ENCODE measurements around the gene SLC25A34. TPM values are rescaled to one million over a fixed set of nuclear protein-coding genes. Genes with fewer than 3 reads are reported as not detected.

The SLC25A34 gene
- total RNA-seq, 6 experiments from 2014 or later, result 0.69 to 11.6 (median 3.2) TPM

DNA sequence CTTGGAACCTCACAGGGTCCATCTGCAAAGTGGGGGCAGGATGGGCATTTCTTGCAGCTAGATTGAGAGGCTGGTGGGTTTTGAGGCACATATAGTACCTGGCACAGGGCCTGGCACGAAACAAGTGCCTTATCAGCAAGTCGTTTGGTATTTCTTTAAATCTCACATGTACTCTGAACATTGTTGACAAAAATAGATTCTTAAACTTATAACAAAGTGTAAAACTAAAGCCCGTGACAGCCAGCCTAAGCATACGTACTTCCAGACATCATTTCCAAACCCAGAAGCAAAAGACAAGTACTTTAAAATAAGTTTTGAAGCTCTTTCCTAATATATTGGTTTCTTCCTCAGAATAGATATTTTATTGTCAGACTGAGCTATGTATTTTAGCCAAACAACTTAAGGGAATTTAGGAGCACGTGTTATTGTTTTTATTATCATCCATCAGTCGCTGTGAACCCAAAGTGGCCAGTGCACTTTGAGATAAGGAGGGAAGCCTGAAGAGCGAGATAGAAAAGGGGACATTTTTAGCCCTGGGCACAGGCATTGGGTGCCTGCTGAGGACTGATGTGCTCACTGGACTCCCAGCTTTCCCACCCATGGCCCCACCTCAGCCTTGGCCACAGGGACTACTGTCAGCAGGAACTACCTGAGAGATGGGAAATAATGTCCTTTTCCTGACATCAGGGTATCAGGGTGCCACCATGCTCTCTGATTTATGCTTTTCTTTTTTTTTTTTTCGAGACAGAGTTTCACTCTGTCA is 25.5 kb downstream of the SLC25A34 start:
- intact Hi-C loops (cut with DNase I), result no loop called here
- Histone ChIP-seq H3K9me3 (no peaks in the 10 kb centered on the region), H3K27me3 (no peaks in the 10 kb centered on the region), H3K4me1 (peaks cover 0 to 6% (median 0%) of the 10 kb centered on the region in 4 donors), H3K4me3 (no peak overlapping the region), H3K36me3 (no peaks in the 10 kb centered on the region), H3K27ac (peak overlapping the region in 1 of 3 donors; percentile 4)
- TF ChIP-seq, protein P1, sequence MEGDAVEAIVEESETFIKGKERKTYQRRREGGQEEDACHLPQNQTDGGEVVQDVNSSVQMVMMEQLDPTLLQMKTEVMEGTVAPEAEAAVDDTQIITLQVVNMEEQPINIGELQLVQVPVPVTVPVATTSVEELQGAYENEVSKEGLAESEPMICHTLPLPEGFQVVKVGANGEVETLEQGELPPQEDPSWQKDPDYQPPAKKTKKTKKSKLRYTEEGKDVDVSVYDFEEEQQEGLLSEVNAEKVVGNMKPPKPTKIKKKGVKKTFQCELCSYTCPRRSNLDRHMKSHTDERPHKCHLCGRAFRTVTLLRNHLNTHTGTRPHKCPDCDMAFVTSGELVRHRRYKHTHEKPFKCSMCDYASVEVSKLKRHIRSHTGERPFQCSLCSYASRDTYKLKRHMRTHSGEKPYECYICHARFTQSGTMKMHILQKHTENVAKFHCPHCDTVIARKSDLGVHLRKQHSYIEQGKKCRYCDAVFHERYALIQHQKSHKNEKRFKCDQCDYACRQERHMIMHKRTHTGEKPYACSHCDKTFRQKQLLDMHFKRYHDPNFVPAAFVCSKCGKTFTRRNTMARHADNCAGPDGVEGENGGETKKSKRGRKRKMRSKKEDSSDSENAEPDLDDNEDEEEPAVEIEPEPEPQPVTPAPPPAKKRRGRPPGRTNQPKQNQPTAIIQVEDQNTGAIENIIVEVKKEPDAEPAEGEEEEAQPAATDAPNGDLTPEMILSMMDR (IDR thresholded peaks at IDR 0.05), result no peak
- TF ChIP-seq POLR2A (IDR thresholded peaks at IDR 0.05), result no peak
- DNase-seq, result no peak
- ATAC-seq, result no peak
- 61% methylated on average over 8 of the region's 8 CpGs for WGBS (ENCODE audit: insufficient coverage, low coverage, low lambda C conversion rate, missing lambda C conversion rate)

DNA sequence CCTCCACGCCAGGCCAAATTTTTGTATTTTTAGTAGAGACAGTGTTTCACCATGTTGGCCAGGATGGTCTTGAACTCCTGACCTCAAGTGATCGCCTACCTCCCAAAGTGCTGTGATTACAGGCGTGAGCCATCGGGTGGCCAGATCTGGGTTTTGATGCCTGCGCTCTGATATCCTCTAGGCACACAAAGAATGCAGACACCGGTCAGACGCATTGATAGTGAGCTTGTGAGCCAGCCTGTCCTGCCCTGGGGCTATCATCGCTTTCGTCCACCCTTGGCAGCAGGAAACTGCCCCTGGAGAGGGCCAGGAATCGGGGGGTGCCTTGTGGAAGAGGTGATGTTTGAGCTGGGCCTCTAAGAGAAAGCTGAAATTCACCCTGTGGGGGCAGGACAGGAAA is 26.5 kb downstream of the SLC25A34 start:
- intact Hi-C loops (cut with DNase I), result no loop called here
- no peak for ATAC-seq
- no peak overlapping the region for H3K27ac ChIP-seq
- H3K36me3 ChIP-seq, result no peaks in the 10 kb centered on the region
- H3K27me3 ChIP-seq, result no peaks in the 10 kb centered on the region
- no peak for DNase-seq
- no peak overlapping the region for H3K4me3 ChIP-seq
- WGBS (ENCODE audit: insufficient coverage, low coverage, low lambda C conversion rate, missing lambda C conversion rate), result 65% methylated on average over 5 of the region's 10 CpGs
- no peak for TF ChIP-seq POLR2A (IDR thresholded peaks at IDR 0.05)
- TF ChIP-seq, protein P1 (IDR thresholded peaks at IDR 0.05), result no peak
- no peaks in the 10 kb centered on the region for H3K9me3 ChIP-seq
- peaks cover 0 to 6% (median 0%) of the 10 kb centered on the region in 4 donors for H3K4me1 ChIP-seq

DNA sequence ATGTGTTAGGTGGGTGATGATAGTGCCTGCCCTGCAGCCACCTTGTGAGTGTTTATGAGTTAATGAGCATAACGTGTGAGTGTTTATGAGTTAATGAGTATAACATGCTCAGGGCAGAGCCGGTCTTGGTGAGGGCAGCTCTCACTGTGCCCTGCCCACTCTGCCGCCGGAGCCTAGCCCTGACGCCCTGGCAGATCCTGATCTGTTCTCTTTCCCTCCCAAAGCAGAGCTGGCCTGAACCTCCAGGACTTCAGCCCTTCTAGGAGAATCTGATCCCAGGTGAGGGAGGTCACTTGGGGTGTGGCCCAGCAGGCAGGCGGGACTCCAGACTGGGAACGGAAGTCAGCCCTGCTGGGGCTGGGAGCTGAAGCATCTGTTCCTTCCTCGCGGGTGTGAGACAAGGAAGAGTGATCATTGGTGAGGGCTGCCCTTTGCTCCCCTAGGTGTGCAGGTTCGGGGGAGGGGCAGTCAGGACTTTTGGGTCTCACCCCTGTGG is 28.3 kb downstream of the SLC25A34 start:
- Histone ChIP-seq H3K4me1 (no peaks in the 10 kb centered on the region), H3K4me3 (no peak overlapping the region), H3K27ac (no peak overlapping the region), H3K9me3 (no peaks in the 10 kb centered on the region), H3K27me3 (no peaks in the 10 kb centered on the region), H3K36me3 (no peaks in the 10 kb centered on the region)
- 54% methylated on average over 3 of the region's 10 CpGs for WGBS (ENCODE audit: insufficient coverage, low coverage, low lambda C conversion rate, missing lambda C conversion rate)
- intact Hi-C loops (cut with DNase I), result no loop called here
- ATAC-seq (peak in 2 of 4 donors; percentile 9 to 10), DNase-seq (no peak)
- TF ChIP-seq, protein P1 (IDR thresholded peaks at IDR 0.05), result no peak
- TF ChIP-seq POLR2A (IDR thresholded peaks at IDR 0.05), result no peak

DNA sequence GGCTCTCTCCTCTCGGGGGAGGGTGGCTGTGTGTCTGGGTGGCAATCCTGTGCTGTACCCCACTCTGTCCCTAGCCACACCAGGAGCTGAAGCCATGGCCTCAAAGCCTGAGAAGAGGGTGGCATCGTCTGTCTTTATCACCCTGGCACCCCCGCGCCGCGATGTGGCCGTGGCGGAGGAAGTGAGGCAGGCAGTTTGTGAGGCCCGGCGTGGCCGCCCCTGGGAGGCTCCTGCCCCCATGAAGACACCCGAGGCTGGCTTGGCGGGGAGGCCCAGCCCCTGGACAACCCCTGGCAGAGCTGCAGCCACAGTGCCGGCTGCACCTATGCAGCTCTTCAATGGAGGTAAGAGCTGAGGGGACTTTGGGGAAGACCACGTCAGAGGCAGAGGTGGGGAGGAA is 28.8 kb downstream of the SLC25A34 start:
- intact Hi-C loops (cut with DNase I), result no loop called here
- no peak overlapping the region for H3K4me3 ChIP-seq
- TF ChIP-seq, protein P1 (IDR thresholded peaks at IDR 0.05), result no peak
- no peak for TF ChIP-seq POLR2A (IDR thresholded peaks at IDR 0.05)
- H3K9me3 ChIP-seq, result no peaks in the 10 kb centered on the region
- H3K27me3 ChIP-seq, result no peaks in the 10 kb centered on the region
- no peak overlapping the region for H3K27ac ChIP-seq
- no peak for DNase-seq
- no CpG with 5 or more reads among the region's 15 CpGs for WGBS (ENCODE audit: insufficient coverage, low coverage, low lambda C conversion rate, missing lambda C conversion rate)
- ATAC-seq, result no peak
- no peaks in the 10 kb centered on the region for H3K4me1 ChIP-seq
- H3K36me3 ChIP-seq, result no peaks in the 10 kb centered on the region
